Neural cell (in vitro differentiated cells): ENCODE data around the gene KLK7. TPM values are rescaled to one million over a fixed set of nuclear protein-coding genes. Genes with fewer than 3 reads are reported as not detected.

ENCODE experiments used
- H2AFZ ChIP-seq: fragments of 200-600, 300-800 bp; sonication (generic), shearing (Covaris generic); 2 replicates; pipeline ENCODE4 v1.6.0; 2014; ENCODE audit warnings: low read depth, mild to moderate bottlenecking, antibody characterized with exemption, low read length, moderate library complexity
- H3F3A ChIP-seq: fragments of 200-600 bp; shearing (Covaris generic); 2 replicates; pipeline ENCODE4 v1.6.1; 2016; ENCODE audit warnings: mild to moderate bottlenecking, moderate library complexity, mixed read lengths, antibody characterized with exemption, low read length; ENCODE audit not compliant: insufficient read depth, poor library complexity, severe bottlenecking
- H3K27ac ChIP-seq: fragments of 200-600, 300-800 bp; sonication (generic), shearing (Covaris generic); 2 replicates; pipeline ENCODE4 v1.5.1; 2014; ENCODE audit warnings: mild to moderate bottlenecking, low read length, moderate library complexity
- H3K27me3 ChIP-seq: fragments of 300-800, 200-600 bp; sonication (generic), shearing (Covaris generic); 2 replicates; pipeline ENCODE4 v1.6.0; 2014; ENCODE audit warnings: mild to moderate bottlenecking, low read depth, low read length, moderate library complexity; ENCODE audit not compliant: insufficient read depth
- H3K36me3 ChIP-seq: fragments of 300-800, 200-600 bp; sonication (generic), shearing (Covaris generic); 2 replicates; pipeline ENCODE4 v1.5.1; 2014; ENCODE audit warnings: mild to moderate bottlenecking, antibody characterized with exemption, low read length, moderate library complexity; ENCODE audit not compliant: insufficient read depth
- H3K4me2 ChIP-seq: fragments of 300-800, 200-600 bp; sonication (generic), shearing (Covaris generic); 2 replicates; pipeline ENCODE4 v1.6.0; 2014; ENCODE audit warnings: mild to moderate bottlenecking, low read length
- H3K4me3 ChIP-seq: fragments of 300-800, 200-600 bp; sonication (generic), shearing (Covaris generic); 2 replicates; pipeline ENCODE4 v1.5.1; 2014; ENCODE audit warnings: mild to moderate bottlenecking, low read length, moderate library complexity
- H3K79me2 ChIP-seq: fragments of 200-600 bp; shearing (Covaris generic); replicated peaks from 2 replicates; pipeline ENCODE4 v1.6.0; 2014; ENCODE audit warnings: mild to moderate bottlenecking, low read length, moderate library complexity; ENCODE audit not compliant: insufficient read depth
- H3K9ac ChIP-seq: fragments of 300-800, 200-600 bp; sonication (generic), shearing (Covaris generic); 2 replicates; pipeline ENCODE4 v1.6.1; 2016; ENCODE audit warnings: mild to moderate bottlenecking, low read length, mixed read lengths
- H3K9me2 ChIP-seq: fragments of 200-600 bp; shearing (Covaris generic); 2 replicates; pipeline ENCODE4 v1.6.1; 2016; ENCODE audit warnings: mild to moderate bottlenecking, low read length, mixed read lengths; ENCODE audit not compliant: insufficient read depth
- H3K9me3 ChIP-seq: fragments of 200-600, 300-800 bp; sonication (generic), shearing (Covaris generic); 2 replicates; pipeline ENCODE4 v1.6.1; 2016; ENCODE audit warnings: mild to moderate bottlenecking, mixed run types, low read length, moderate library complexity, mixed read lengths
- H4K20me1 ChIP-seq: fragments of 200-600 bp; shearing (Covaris generic); 2 replicates; pipeline ENCODE4 v1.6.1; 2016; ENCODE audit warnings: mild to moderate bottlenecking, mixed run types; ENCODE audit not compliant: insufficient read depth
- CTCF ChIP-seq: fragments of 450-650 bp; IDR thresholded peaks from 2 replicates; pipeline ENCODE4 v1.5.1; 2014; ENCODE audit warnings: antibody characterized with exemption, mild to moderate bottlenecking, moderate library complexity; ENCODE audit not compliant: poor library complexity, severe bottlenecking
- EP300 ChIP-seq: fragments of 450-650 bp; conservative IDR thresholded peaks from 2 replicates; pipeline ENCODE4 v1.6.1; 2014; ENCODE audit warnings: antibody characterized with exemption, mild to moderate bottlenecking, moderate library complexity; ENCODE audit not compliant: poor library complexity, severe bottlenecking
- EZH2 ChIP-seq: fragments of 200-600, 300-800 bp; shearing (Covaris generic), sonication (generic); IDR thresholded peaks from 2 replicates; pipeline ENCODE4 v1.6.1; 2014; ENCODE audit warnings: antibody characterized with exemption, low read length, borderline replicate concordance, mild to moderate bottlenecking; ENCODE audit not compliant: insufficient read depth, poor library complexity, severe bottlenecking
- MXI1 ChIP-seq: fragments of 450-650 bp; conservative IDR thresholded peaks from 2 replicates; pipeline ENCODE4 v1.6.1; 2014; ENCODE audit warnings: antibody characterized with exemption, mild to moderate bottlenecking; ENCODE audit not compliant: poor library complexity, severe bottlenecking
- POLR2AphosphoS5 ChIP-seq: IDR thresholded peaks from 2 replicates; pipeline ENCODE4 v1.6.1; 2012
- RAD21 ChIP-seq: fragments of 450-650 bp; conservative IDR thresholded peaks from 2 replicates; pipeline ENCODE4 v1.6.1; 2014; ENCODE audit warnings: antibody characterized with exemption, mild to moderate bottlenecking, moderate library complexity
- REST ChIP-seq: IDR thresholded peaks from 2 replicates; pipeline ENCODE4 v1.6.1; 2012; ENCODE audit warnings: borderline replicate concordance
- SMC3 ChIP-seq: fragments of 450-650 bp; conservative IDR thresholded peaks from 2 replicates; pipeline ENCODE4 v1.6.1; 2014; ENCODE audit warnings: antibody characterized with exemption, mild to moderate bottlenecking, moderate library complexity; ENCODE audit not compliant: poor library complexity
- TAF1 ChIP-seq: IDR thresholded peaks from 2 replicates; pipeline ENCODE4 v1.6.1; 2012; ENCODE audit warnings: low read depth
- polyA plus RNA-seq: library from polyadenylated mRNA; depleted of rRNA; stranded (reverse); fragments of >200 nt; gene quantifications from 2 replicates; pipeline ENCODE4 v1.2.3, GENCODE V29; 2014

KLK7 gene
- polyA plus RNA-seq, 1 donor from 2014 or later = not detected

GRCh38 chr19:51002089-51002532, 18.4 kb upstream of the KLK7 start:
- H4K20me1 ChIP-seq = no peaks in the 10 kb centered on the region
- H3K4me3 ChIP-seq = no peak overlapping the region
- no peaks in the 10 kb centered on the region for H3K9me2 ChIP-seq
- no peak overlapping the region for H3K27ac ChIP-seq
- H3F3A ChIP-seq = no peaks in the 10 kb centered on the region
- no peaks in the 10 kb centered on the region for H3K79me2 ChIP-seq
- no peaks in the 10 kb centered on the region for H3K9me3 ChIP-seq
- H3K27me3 ChIP-seq = no peaks in the 10 kb centered on the region
- no peak overlapping the region for H3K9ac ChIP-seq
- H3K36me3 ChIP-seq = no peaks in the 10 kb centered on the region
- no peak overlapping the region for H3K4me2 ChIP-seq
- no peak overlapping the region for H2AFZ ChIP-seq
- TF ChIP-seq REST = no peak
- no peak for TF ChIP-seq POLR2AphosphoS5
- no peak for TF ChIP-seq RAD21
- no peak for TF ChIP-seq EP300
- TF ChIP-seq TAF1 = no peak
- no peak for TF ChIP-seq CTCF
- TF ChIP-seq SMC3 = no peak
- TF ChIP-seq MXI1 = no peak
- TF ChIP-seq EZH2 = no peak

- no peak within 1 kb of the TSS for H3K27ac ChIP-seq
- no peaks in the 10 kb centered on the region for H4K20me1 ChIP-seq
- no peak within 1 kb of the TSS for H3K9ac ChIP-seq
- H3K9me3 ChIP-seq = no peaks in the 10 kb centered on the region
- no peak within 1 kb of the TSS for H3K4me3 ChIP-seq
- no peak within 1 kb of the TSS for H2AFZ ChIP-seq
- no peaks in the 10 kb centered on the region for H3K9me2 ChIP-seq
- no peaks in the 10 kb centered on the region for H3K27me3 ChIP-seq
- H3K4me2 ChIP-seq = no peak within 1 kb of the TSS
- no peaks in the 10 kb centered on the region for H3K36me3 ChIP-seq
- TF ChIP-seq RAD21 (no peak), MXI1 (no peak), TAF1 (no peak), POLR2AphosphoS5 (no peak), CTCF (no peak), EP300 (no peak), SMC3 (no peak), REST (no peak), EZH2 (no peak)
- H3F3A ChIP-seq = no peaks in the 10 kb centered on the region
- H3K79me2 ChIP-seq = no peaks in the 10 kb centered on the region
Measured at GRCh38 chr19:51001515-51001914, 17.8 kb upstream of the KLK7 start, which contains the start of gene KLK8. KLK8 (minus strand) TSS chr19:51001604; CDS start chr19:51001167, 437 bp downstream.
